OCI-LY7 (cell line): Measurements from ENCODE around the gene SMURF1. TPM values are rescaled to one million over a fixed set of nuclear protein-coding genes. Genes with fewer than 3 reads are reported as not detected.
"Not testable (repeated sequence)": the region's sequence is repeated elsewhere in the genome, so short reads cannot be mapped to it uniquely, and the experiment has no call there.

Source experiments
- BruUV-seq: library from RNA; stranded (reverse); fragments of 400-500 nt; replicated peaks from 2 replicates; lab custom pipeline; 2021; lab: Mats Ljungman, UMichigan
- CTCF ChIA-PET: fragments of 300-600 bp; sonication (Branson Sonifier 250); formaldehyde crosslinking; loops from one replicate; lab custom pipeline; 2022; ENCODE audit warnings: antibody characterized with exemption; ENCODE audit not compliant: unreplicated experiment; lab: Charles Lee
- POLR2A ChIA-PET: fragments of 300-600 bp; sonication (Branson Sonifier 250); formaldehyde crosslinking; loops from one replicate; lab custom pipeline; 2022; ENCODE audit warnings: antibody characterized with exemption; lab: Charles Lee
- DNase-seq: peaks from one replicate; pipeline ENCODE4 v3.0.0-alpha.2; 2015; ENCODE audit warnings: low spot score
- H2AFZ ChIP-seq: fragments of 200-600 bp; sonication (generic), shearing (Covaris generic); 2 replicates; pipeline ENCODE4 v1.6.1; 2014; ENCODE audit warnings: mild to moderate bottlenecking, antibody characterized with exemption, low read length, moderate library complexity
- H3K27ac ChIP-seq: fragments of 200-600 bp; sonication (generic); 2 replicates; pipeline ENCODE4 v1.5.1; 2014; ENCODE audit warnings: mixed run types, low read depth, mild to moderate bottlenecking, moderate library complexity, low read length, inconsistent platforms; ENCODE audit not compliant: poor library complexity, severe bottlenecking
- H3K36me3 ChIP-seq: fragments of 200-600 bp; sonication (generic); 2 replicates; pipeline ENCODE4 v1.6.1; 2014; ENCODE audit warnings: mild to moderate bottlenecking, antibody characterized with exemption, low read length, moderate library complexity, mixed read lengths; ENCODE audit not compliant: insufficient read depth
- H3K4me1 ChIP-seq: fragments of 200-600 bp; sonication (generic); 2 replicates; pipeline ENCODE4 v1.5.1; 2014; ENCODE audit warnings: mild to moderate bottlenecking, low read length; ENCODE audit not compliant: insufficient read depth, poor library complexity, severe bottlenecking
- H3K4me2 ChIP-seq: fragments of 200-600 bp; sonication (generic); 2 replicates; pipeline ENCODE4 v1.6.1; 2014; ENCODE audit warnings: mild to moderate bottlenecking, low read length
- H3K4me3 ChIP-seq: fragments of 200-600 bp; sonication (generic); 2 replicates; pipeline ENCODE4 v1.5.1; 2014; ENCODE audit warnings: mild to moderate bottlenecking, low read depth, low read length; ENCODE audit not compliant: poor library complexity, severe bottlenecking
- H3K79me2 ChIP-seq: fragments of 200-600 bp; sonication (generic); 2 replicates; pipeline ENCODE4 v1.6.1; 2016; ENCODE audit warnings: low read depth, mild to moderate bottlenecking, low read length, moderate library complexity, mixed read lengths; ENCODE audit not compliant: insufficient read depth
- H3K9me2 ChIP-seq: fragments of 200-600 bp; sonication (generic); 2 replicates; pipeline ENCODE4 v1.6.1; 2016; ENCODE audit warnings: mild to moderate bottlenecking, low read length, mixed read lengths; ENCODE audit not compliant: insufficient read depth
- H3K9me3 ChIP-seq: fragments of 200-600 bp; sonication (generic); 2 replicates; pipeline ENCODE4 v1.6.1; 2014; ENCODE audit warnings: mild to moderate bottlenecking, mixed run types, low read length, mixed read lengths
- H4K20me1 ChIP-seq: fragments of 200-600 bp; sonication (generic); 2 replicates; pipeline ENCODE4 v1.6.1; 2014; ENCODE audit warnings: mild to moderate bottlenecking, antibody characterized with exemption, low read length, moderate library complexity, mixed read lengths; ENCODE audit not compliant: insufficient read depth
- EZH2phosphoT487 ChIP-seq: fragments of 200-600 bp; sonication (generic); IDR thresholded peaks from 2 replicates; pipeline ENCODE4 v1.6.1; 2018; ENCODE audit warnings: low read depth, borderline replicate concordance, mild to moderate bottlenecking, mixed run types, antibody characterized with exemption, low read length, moderate library complexity, mixed read lengths
- intact Hi-C: fragments of 100-400 bp; cut with micrococcal nuclease; formaldehyde crosslinking; loops from one replicate; pipeline ENCODE4 v1.10.0; 2022; ENCODE audit not compliant: unreplicated experiment
- total RNA-seq, 2 experiments: library from RNA; depleted of rRNA in 1 of 2; stranded (reverse); fragments of >200 nt in 1 of 2; shearing (Covaris generic) in 1 of 2; gene quantifications; 2 replicates each; pipeline ENCODE4 v1.2.3, GENCODE V29; 2014 to 2022
- TF ChIP-seq, protein P1 (sequence below): fragments of 200-600 bp; sonication (generic); conservative IDR thresholded peaks from 2 replicates; pipeline ENCODE4 v1.5.1; 2014; ENCODE audit warnings: mild to moderate bottlenecking, antibody characterized with exemption, low read length, moderate library complexity, mixed read lengths

SMURF1 gene
- total RNA-seq, 2 experiments from 2014 or later = 11.5 to 17.8 TPM

DNA sequence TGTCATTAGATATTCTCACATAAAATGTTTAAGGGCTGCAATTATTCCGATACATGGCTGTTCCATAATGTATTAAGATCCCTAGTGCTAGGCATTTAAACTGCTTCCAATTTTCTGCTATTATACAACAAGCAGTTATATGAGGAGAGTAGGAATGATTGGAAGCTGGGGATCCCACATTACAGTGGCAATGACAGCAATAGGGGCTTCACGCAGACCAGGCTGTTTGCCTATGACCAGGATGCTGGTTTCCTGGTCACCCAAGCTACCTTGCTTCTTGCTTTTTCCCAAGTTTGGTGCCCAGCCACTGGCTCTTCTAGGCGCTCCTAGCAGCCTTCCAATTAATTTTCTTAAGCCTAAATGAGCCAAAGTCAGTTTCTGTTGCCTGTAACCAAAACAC lies 39.3 kb downstream of the SMURF1 start:
- Histone ChIP-seq H3K79me2 (peaks cover 43% of the 10 kb centered on the region; the same call in 1 of the 2 replicates), H3K4me3 (no peak overlapping the region), H3K27ac (no peak overlapping the region), H4K20me1 (peaks cover 6% of the 10 kb centered on the region; the same call in 1 of the 2 replicates), H3K4me2 (no peak overlapping the region), H2AFZ (no peak overlapping the region), H3K9me2 (no peaks in the 10 kb centered on the region), H3K4me1 (no peaks in the 10 kb centered on the region), H3K36me3 (peaks cover 9% of the 10 kb centered on the region; the same call in 1 of the 2 replicates), H3K9me3 (0 out of 2 replicates have a peak, but pooled peaks cover 4% of the 10 kb centered on the region)
- no peak for TF ChIP-seq EZH2phosphoT487
- TF ChIP-seq, protein P1, sequence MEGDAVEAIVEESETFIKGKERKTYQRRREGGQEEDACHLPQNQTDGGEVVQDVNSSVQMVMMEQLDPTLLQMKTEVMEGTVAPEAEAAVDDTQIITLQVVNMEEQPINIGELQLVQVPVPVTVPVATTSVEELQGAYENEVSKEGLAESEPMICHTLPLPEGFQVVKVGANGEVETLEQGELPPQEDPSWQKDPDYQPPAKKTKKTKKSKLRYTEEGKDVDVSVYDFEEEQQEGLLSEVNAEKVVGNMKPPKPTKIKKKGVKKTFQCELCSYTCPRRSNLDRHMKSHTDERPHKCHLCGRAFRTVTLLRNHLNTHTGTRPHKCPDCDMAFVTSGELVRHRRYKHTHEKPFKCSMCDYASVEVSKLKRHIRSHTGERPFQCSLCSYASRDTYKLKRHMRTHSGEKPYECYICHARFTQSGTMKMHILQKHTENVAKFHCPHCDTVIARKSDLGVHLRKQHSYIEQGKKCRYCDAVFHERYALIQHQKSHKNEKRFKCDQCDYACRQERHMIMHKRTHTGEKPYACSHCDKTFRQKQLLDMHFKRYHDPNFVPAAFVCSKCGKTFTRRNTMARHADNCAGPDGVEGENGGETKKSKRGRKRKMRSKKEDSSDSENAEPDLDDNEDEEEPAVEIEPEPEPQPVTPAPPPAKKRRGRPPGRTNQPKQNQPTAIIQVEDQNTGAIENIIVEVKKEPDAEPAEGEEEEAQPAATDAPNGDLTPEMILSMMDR = no peak
- ChIA-PET CTCF (no interaction called here), POLR2A (no interaction called here)
- DNase-seq = no peak
- no TSS peak for BruUV-seq
- intact Hi-C loops = no loop called here

DNA sequence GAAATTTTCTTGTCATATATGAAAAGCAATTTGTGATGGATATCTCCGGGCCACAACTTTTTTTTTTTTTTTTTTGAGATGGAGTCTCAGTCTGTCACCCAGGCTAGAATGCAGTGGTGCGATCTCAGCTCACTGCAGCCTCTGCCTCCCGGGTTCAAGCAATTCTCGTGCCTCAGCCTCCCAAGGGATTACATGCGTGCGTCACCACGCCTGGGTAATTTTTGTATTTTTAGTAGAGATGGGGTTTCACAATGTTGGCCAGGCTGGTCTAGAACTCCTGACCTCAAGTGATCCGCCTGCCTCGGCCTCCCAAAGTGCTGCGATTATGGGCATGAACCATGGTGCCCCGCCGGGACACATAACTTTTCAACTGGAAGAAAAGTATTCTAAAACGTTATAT lies 40.1 kb downstream of the SMURF1 start:
- H3K9me2 ChIP-seq, POLR2A ChIA-PET, H2AFZ ChIP-seq, CTCF ChIA-PET, H3K4me2 ChIP-seq, H3K4me1 ChIP-seq, H3K27ac ChIP-seq, BruUV-seq, H3K4me3 ChIP-seq, H4K20me1 ChIP-seq, DNase-seq, H3K9me3 ChIP-seq, intact Hi-C loops: not testable (repeated sequence)
- H3K36me3 ChIP-seq = peaks cover 17% of the 10 kb centered on the region; the same call in 1 of the 2 replicates
- H3K79me2 ChIP-seq = peaks cover 44% of the 10 kb centered on the region; the same call in 1 of the 2 replicates

DNA sequence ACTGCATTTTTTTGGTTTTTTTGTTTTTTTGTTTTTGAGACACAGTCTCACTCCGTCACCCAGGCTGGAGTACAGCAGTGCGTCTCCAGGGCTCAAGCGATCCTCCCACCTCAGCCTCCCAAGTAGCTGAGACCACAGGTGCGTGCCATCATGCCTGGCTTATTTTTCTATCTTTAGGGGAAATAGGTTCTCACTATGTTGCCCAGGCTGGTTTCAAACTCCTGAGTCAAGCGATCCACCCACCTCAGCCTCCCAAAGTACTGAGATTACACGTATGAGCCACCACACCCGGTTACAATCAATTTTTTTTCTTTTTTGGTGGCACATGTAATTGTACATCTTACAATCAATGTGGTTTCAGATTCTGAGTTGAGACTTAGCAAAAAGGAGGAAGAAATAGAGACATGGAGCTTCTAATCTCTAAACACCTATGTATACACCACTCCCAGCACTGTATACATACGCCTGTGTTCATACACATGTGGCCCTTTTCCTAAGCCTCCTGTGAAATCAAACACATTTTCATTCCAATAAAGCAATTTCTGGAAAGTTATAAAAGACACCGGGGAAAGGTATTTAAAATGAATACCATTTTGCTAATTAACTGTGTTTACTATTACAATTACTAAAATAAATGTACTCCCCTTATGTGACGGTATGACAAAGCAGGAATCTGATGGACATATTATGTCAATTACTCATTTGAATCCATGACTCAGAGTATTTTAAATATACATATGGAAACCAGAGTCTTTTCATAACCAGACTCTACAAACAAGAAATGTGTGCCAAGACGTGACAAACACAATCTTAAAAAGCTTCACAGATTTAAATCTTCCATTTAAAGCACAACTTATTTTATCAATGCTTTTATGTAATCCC lies 40.9 kb downstream of the SMURF1 start:
- ChIA-PET CTCF (no interaction called here), POLR2A (no interaction called here)
- no peaks in the 10 kb centered on the region for H3K9me2 ChIP-seq
- DNase-seq = no peak
- no peak overlapping the region for H3K4me3 ChIP-seq
- H3K79me2 ChIP-seq = peaks cover 49% of the 10 kb centered on the region; the same call in 1 of the 2 replicates
- BruUV-seq = no TSS peak
- no peak overlapping the region for H3K27ac ChIP-seq
- no peak overlapping the region for H3K4me2 ChIP-seq
- H4K20me1 ChIP-seq = peaks cover 6% of the 10 kb centered on the region; the same call in 1 of the 2 replicates
- peaks cover 15% of the 10 kb centered on the region; the same call in 1 of the 2 replicates for H3K9me3 ChIP-seq
- H2AFZ ChIP-seq = no peak overlapping the region
- H3K4me1 ChIP-seq = no peaks in the 10 kb centered on the region
- TF ChIP-seq, protein P1 = no peak
- TF ChIP-seq EZH2phosphoT487 = no peak
- intact Hi-C loops = no loop called here
- peaks cover 17% of the 10 kb centered on the region; the same call in 1 of the 2 replicates for H3K36me3 ChIP-seq
